Stimulated activated CD8-positive, alpha-beta memory T cell treated with anti-CD3 and anti-CD28 coated beads, Interleukin-4, amount 100 ng/mL, for 24 hours (primary cell): ENCODE measurements around the gene MYO7B.

ENCODE experiments used
- DNase-seq: peaks from one replicate; pipeline ENCODE4 v3.0.0-alpha.2; 2020; ENCODE audit warnings: low read depth

The MYO7B gene

GRCh38 chr2:127638361-127639110, 103.1 kb downstream of the MYO7B start:
- DNase-seq, result no peak

GRCh38 chr2:127639111-127639474, 103.6 kb downstream of the MYO7B start:
- no peak for DNase-seq

DNA sequence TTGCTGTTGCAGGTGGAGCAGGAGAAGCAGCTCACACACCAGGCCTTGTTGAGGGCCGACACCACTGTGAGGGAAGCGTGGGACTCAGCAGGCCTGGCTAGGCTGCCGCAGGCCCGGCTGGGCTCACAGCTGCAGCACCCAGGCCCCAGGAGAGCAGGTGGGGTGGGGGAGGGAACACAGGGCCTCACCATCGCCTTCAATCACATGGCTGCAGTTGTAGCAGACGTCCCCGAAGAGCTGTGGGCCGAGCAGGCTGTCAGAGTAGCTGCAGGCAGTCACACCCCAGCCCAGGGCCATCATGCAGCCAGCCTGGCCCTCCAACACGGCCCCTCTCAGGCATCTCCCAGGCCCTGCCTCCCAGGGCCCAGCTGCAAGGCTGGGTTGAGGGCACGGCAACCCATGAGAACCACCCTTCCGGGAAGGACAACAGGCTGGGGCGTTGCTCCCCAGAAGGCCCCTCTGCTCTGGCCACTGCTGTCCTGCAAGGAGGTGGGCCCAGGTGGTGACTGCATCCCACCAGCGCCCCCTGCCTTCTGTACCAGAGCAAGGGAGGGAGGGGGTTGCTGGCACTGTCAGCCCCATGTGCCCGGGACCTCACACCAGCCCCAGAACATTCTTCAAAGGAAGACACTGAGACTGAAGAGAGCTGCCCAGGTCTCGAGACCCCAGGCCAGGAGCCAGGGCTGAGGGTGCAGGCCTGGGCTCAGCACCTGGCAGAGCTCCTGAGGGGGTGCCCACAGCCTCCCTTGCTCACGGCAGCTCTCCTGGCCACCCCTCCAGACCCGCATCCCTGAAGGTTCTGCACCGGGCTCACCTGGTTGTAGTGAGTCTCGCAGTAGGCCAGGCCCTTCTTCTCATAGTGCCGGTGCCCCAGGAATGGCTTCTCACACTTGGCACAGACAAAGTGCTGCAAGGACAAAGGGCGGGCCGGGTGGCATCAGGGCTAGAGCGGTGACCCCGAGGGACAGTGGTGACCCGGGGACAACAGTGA, 104.9 kb downstream of the MYO7B start:
- no peak for DNase-seq

- no peak for DNase-seq
Measured at GRCh38 chr2:127641133-127641532, 105.7 kb downstream of the MYO7B start.

DNA sequence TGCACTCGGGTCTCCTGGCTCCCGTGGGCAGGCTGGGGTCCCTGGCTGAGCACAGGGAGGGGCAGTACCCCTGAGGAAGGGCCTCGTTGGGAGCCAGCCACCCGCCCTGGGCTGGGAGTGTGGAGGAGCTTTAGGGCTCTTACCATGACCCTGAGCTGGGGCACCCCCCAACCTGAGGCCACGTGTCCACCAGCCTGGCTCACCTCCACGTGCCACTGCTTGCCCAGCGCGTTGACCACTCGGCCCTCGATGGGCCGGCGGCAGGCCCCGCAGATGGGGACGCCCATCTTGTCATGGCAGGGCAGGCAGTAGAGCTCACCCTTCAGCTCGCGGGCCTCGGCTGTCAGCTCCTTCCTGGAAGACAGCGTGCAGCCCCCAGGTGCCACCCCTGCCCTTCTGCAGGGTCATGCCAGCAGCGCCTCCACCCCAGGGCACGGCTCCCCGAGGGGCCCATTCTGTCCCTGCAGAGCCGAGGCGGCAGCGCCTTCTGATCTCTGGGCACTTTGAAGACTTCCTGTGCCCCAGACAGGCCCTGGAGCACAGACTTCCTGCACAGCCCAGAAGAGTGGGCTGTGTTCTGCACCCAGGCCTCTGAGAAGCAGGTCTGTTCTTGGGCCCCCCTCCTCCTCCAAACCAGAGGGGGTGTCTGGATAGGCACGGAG, 106.5 kb downstream of the MYO7B start:
- DNase-seq, result no peak

DNA sequence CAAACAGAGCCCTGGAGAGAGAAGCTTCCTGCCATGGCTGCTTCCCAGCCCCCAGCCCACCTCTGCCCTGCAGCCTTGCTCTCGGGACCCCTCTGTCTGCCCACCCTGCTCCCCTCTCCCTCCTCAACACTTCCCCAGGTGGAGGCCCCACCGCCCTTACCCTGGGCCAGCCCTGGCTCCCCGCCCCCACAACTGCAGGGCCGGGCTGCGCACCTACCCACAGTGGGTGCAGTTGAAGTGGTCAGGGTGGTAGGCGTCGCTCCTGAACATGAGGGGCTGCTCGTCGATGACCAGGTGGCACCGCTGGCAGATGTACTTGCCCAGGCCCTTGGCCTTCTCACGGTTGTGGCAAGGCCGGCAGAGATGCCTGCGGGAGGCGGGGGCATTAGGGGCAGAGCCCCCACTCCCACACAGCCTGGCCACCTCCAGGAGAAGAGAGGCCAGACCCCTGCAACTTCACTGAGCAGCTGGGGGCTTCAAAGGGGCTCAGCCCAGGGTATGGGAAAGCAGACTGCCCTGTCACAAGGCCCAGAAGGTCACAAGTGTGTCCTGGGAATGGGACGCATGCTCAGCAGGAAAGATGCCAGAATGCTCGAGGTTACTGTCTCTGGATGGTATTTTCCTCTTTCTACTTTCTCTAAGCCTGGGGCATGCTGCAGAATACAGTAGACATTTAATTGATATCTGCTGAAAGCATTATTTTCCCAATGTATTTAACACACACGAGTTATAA, 107.4 kb downstream of the MYO7B start:
- no peak for DNase-seq

- DNase-seq, result no peak
Measured at GRCh38 chr2:127643439-127644065, 108.1 kb downstream of the MYO7B start.

- no peak for DNase-seq
Measured at GRCh38 chr2:127644066-127645025, 108.9 kb downstream of the MYO7B start.

DNA sequence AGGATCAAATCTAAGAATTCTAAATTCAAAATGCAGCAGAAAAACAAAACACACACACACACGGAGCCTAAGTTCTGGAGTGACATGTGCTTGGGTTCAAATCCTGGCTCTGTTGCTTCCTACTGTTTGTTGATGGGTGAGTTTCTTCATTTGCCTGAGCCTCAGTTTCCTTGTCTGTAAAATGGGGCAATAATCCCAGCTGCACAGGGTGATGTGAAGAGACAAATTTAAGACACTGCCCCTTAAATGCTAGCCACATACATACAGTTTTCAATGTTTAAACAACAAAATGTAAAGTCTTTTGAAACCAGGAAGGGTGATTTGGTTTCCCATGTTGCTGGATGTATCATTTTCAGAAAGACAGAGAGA, 109.5 kb downstream of the MYO7B start:
- no peak for DNase-seq

DNA sequence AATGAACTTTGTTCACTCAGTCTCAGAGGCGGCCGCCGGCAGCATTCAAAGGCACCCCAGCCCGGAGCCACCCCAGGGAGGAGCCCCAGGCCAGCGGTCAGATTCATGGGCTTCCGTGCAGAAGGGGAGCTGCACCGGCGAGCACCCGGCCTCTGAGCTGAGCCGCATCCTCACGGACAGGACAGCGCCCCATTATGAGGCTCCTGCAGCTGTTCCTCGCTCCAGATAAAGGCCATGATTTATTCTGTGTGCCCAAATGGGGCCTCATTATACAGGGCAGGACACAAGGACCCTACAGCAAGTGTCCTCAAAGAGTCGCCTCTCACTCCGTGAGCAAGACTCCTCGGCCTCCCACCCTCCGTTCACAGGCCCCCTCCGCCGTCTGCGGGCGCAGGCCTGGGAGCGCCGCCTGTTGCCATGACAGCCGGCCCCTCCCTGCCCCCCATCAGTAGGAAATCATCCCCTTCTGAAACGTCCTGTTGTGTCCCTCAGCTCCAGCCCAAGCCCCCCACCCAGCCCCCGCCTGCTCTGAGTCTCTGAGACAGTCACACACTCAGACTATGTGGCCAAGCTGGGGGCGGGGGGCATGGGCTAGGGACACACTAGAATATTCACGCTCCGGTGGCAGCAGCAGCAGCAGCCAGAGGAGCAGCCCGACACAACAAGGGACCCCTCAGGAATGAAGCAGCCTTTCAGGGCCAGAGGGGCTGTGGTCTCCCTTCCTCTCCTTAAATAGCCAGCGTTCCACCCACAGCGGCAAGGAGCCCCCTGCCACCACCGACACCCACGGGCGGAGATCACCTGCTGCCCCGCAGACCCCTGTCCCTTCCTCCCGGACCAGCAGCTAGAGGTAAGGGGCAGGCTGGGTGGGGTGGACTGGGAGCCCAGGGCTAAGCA, 110.2 kb downstream of the MYO7B start, which contains the start of gene GPR17:
Gene GPR17, plus strand, starts transcription at position 759 of the 897 bp plus-strand sequence. CDS start 4,583 bp downstream, outside the sequence.
- DNase-seq, result no peak

DNA sequence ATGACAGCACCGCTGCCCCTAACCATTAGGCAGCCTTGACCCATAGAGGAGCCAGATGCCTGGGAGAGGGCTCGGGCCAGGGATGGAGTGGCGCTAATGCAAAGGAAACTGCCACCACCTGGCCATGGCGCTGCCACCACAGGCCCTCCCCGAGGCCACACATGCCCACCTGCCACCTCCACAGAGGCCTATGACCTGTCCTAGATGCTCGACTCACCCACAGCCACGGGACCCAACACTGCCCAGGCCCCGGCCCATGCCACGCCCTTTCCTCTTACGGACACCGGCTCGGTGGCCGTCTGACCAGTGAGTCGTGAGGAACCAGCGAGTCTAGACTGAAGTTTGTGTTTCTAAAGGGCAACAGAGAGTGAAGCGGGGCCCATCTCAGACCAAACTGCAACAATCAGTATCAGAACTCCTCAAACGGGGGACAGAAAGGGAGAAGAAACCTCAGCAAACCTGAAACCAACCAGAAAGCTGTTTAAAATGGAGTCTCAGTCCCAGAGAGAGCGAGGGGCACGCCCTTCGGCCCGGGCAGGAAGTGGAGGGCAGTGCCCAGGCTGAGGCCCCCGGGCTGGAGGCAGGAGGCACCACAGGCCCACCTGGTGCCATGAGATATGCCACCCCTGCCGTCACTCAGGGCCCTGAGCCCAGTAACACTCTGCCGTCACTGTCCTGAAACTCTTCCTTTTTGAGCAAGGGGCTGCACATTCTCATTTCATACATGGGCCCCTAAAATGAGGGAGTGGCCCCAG, 111.2 kb downstream of the MYO7B start:
- DNase-seq, result no peak

DNA sequence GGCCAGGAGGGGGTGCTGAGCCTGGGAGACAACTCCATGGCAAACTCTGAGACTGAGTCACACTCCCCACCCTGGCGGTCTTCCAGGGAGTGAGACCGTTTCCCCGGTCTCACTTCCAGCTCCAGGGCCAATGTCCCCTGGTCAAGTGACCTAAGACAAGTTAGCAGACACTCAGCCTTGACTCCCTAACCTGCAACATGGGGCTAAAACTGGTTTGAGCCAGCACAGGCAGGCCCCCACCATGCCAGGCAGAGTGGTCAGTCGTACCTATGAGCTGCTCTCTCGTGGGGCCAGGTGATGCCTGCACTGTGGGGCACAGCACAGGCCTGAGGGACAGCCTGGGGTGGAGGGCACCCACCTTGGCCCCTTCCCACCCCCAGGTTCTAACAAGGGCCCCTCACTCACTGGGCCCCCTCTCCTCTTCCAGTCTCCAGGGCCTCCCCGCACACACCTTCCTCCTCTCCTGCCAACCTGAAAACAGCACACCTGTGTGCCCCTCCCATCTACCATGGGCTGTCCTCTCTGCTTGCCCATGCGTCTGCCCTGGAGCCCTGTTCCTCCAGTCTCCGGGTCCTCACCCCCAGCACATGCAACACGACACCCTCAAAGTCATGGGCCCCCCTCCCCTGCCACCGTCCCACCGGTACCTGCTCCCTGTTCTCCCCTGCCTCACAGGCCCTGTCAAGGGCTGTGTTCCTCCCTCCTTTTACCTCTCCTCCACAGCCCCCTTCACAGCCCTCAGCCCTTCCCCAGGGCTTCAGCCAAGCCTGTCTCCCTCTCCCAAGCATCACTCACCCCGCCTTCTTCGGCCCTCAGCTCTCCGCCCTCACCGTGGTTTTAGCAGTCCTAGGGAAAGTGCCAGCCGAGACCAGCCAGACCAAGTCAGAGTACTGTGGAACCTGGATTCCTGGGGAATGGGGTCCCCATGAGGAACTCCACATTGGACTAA, 112.0 kb downstream of the MYO7B start:
- no peak for DNase-seq

DNA sequence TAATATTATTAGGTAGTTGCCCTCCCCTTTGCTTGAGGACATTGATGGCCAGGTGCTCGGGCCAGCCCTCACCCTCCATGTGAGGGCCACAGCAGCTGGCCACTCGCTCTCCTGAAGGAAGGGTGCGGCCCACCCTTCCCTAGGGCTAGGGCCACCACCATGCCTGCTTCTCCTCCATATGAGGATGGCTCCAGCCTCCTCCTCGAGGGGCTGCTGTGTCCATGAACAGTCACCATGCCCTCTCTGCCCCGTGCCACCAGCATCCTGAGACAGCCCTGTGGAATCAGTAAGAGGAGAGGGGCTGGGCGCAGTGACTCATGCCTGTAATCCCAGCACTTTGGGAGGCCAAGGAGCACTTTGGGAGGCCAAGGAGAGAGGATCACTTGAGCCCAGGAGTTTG, 112.8 kb downstream of the MYO7B start:
- no peak for DNase-seq

DNA sequence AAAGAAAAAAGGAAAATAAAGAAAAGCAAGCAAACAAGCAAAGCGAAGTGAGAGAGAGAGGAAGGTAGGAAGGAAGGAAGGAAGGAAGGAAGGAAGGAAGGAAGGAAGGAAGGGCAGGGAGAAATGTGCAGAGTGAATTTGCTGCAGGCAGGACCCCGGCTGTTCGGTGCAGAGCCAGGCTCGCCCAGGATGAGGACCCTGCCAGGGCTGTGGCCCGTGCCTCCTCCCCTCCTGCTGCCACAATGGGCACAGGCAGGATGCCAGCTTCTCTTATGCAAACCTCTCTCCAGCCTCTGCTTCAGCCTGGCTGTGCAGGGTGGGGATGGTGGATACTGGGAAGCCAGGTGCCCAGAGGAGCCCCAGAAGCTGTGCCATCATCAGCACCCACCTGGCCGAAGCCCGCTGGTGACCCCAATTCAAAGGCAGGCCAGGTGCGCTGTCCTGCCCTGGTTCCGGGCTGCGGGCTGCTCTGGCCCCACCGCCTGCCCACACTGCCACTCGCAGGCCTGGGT, 113.7 kb downstream of the MYO7B start:
- DNase-seq, result no peak

DNA sequence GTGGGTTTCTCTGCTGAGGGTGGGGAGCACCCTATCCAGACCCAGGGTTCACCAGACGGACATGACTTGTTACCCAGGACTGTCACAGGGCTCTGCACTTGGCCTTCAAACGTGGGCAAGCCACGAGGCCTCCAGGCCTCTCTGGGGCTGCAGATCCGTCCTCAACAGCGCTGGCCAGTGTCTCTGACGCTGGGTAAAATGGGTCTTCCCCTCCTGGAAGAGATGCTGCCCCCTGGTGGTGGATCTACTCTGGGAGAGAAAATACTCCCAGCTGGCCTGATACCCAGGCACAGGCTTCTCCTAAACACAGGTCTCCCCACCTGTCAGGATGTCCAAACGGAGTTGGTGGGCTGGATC, 114.2 kb downstream of the MYO7B start:
- peak; percentile 75 for DNase-seq

- DNase-seq, result no peak
Measured at GRCh38 chr2:127650041-127650784, 114.7 kb downstream of the MYO7B start.
